GM12878 (cell line): ENCODE results near the gene F7. TPM values are rescaled to one million over a fixed set of nuclear protein-coding genes. Genes with fewer than 3 reads are reported as not detected.

Experiments
- ATAC-seq: fragments of 200-7000 bp; cut with Tn5 transposase; 3 replicates; pipeline ENCODE4 v1.9.1; 2020; ENCODE audit warnings: mild to moderate bottlenecking, moderate library complexity
- BruUV-seq: library from RNA; stranded (reverse); fragments of 400-500 nt; replicated peaks from 2 replicates; lab custom pipeline; 2021; lab: Mats Ljungman, UMichigan
- CTCF ChIA-PET: fragments of 300-600 bp; sonication (Branson Sonifier 250); formaldehyde crosslinking; extraction: SDS; loops from one replicate; lab custom pipeline; 2021; ENCODE audit warnings: inconsistent platforms; lab: Yijun Ruan, JAX
- POLR2A ChIA-PET: fragments of 350-600 bp; formaldehyde crosslinking; extraction: SDS; loops from one replicate; lab custom pipeline; 2021; ENCODE audit warnings: inconsistent platforms; lab: Charles Lee
- RAD21 ChIA-PET: fragments of 300-600 bp; sonication (Branson Sonifier 250); formaldehyde crosslinking; loops from one replicate; lab custom pipeline; 2023; ENCODE audit warnings: antibody characterized with exemption; ENCODE audit not compliant: unreplicated experiment; lab: Charles Lee
- SMC1A ChIA-PET: fragments of 300-600 bp; sonication (Branson Sonifier 250); formaldehyde crosslinking; loops from one replicate; lab custom pipeline; 2023; ENCODE audit not compliant: unreplicated experiment, uncharacterized antibody; lab: Charles Lee
- DNase-seq: peaks from one replicate; pipeline ENCODE4 v3.0.0-alpha.2; 2011; ENCODE audit warnings: low read depth, low spot score
- FAIRE-seq: peaks from 3 replicates; lab custom pipeline; 2011; peaks lifted over from hg19 to GRCh38; lab: Jason Lieb, UNC
- H2AFZ ChIP-seq: 2 replicates; pipeline ENCODE4 v1.6.0; 2011; ENCODE audit warnings: low read depth, low read length, control low read depth; ENCODE audit not compliant: control insufficient read depth
- H3K27ac ChIP-seq: 2 replicates; pipeline ENCODE4 v1.5.1; 2011; ENCODE audit warnings: control low read depth; ENCODE audit not compliant: control insufficient read depth, insufficient read depth
- H3K27me3 ChIP-seq, 2 experiments: replicated peaks in 1 of 2; 2 replicates each; pipeline versions ENCODE4 v1.6.0 to v1.6.1; 2011; ENCODE audit warnings: low read length in 1 of 2; ENCODE audit not compliant: control insufficient read depth in 2 of 2, insufficient read depth in 2 of 2
- H3K36me3 ChIP-seq, 2 experiments: 2 replicates each; pipeline ENCODE4 v1.5.1; 2011; ENCODE audit warnings: low read length in 1 of 2; ENCODE audit not compliant: control insufficient read depth in 2 of 2, insufficient read depth in 2 of 2
- H3K4me1 ChIP-seq: 2 replicates; pipeline ENCODE4 v1.6.1; 2011; ENCODE audit warnings: mild to moderate bottlenecking, low read length, moderate library complexity, mixed read lengths; ENCODE audit not compliant: control insufficient read depth, insufficient read depth
- H3K4me2 ChIP-seq: 2 replicates; pipeline ENCODE4 v1.6.0; 2011; ENCODE audit warnings: control low read depth; ENCODE audit not compliant: control insufficient read depth, insufficient read depth
- H3K4me3 ChIP-seq: fragments of 200-600 bp; sonication (generic); 2 replicates; pipeline ENCODE4 v1.5.1; 2016
- H3K79me2 ChIP-seq: 2 replicates; pipeline ENCODE4 v1.6.0; 2011; ENCODE audit warnings: low read length; ENCODE audit not compliant: control insufficient read depth, insufficient read depth
- H3K9ac ChIP-seq: 2 replicates; pipeline ENCODE4 v1.8.0; 2011; ENCODE audit warnings: low read length, control low read depth, mixed read lengths; ENCODE audit not compliant: control insufficient read depth, insufficient read depth
- H3K9me3 ChIP-seq: replicated peaks from 3 replicates; pipeline ENCODE4 v1.5.1; 2011; ENCODE audit warnings: mild to moderate bottlenecking, low read length; ENCODE audit not compliant: control insufficient read depth, insufficient read depth
- H4K20me1 ChIP-seq: 2 replicates; pipeline ENCODE4 v1.6.0; 2011; ENCODE audit not compliant: control insufficient read depth, insufficient read depth
- CBFB ChIP-seq: IDR thresholded peaks from 2 replicates; pipeline ENCODE4 v1.6.1; 2016; ENCODE audit warnings: antibody characterized with exemption, low read depth
- EP300 ChIP-seq, 2 experiments: fragments of 150-350 bp in 1 of 2; IDR thresholded peaks; 2 replicates each; pipeline ENCODE4 v1.6.1; 2011 to 2012; ENCODE audit warnings: low read depth in 2 of 2, low read length in 2 of 2, borderline replicate concordance in 1 of 2, improper control_type of control experiment in 1 of 2, inconsistent platforms in 1 of 2; ENCODE audit not compliant: control insufficient read depth in 1 of 2
- IKZF2 ChIP-seq, 2 experiments: fragments of 450-650 bp; IDR thresholded peaks; 2 replicates each; pipeline ENCODE4 v1.6.1; 2017; ENCODE audit warnings: mild to moderate bottlenecking in 2 of 2, moderate library complexity in 2 of 2
- MEF2A ChIP-seq: IDR thresholded peaks from 2 replicates; pipeline ENCODE4 v1.6.1; 2011; ENCODE audit warnings: low read depth, mild to moderate bottlenecking, low read length, moderate library complexity; ENCODE audit not compliant: insufficient read depth
- MTA2 ChIP-seq: fragments of 450-650 bp; IDR thresholded peaks from 2 replicates; pipeline ENCODE4 v1.6.1; 2016; ENCODE audit warnings: low read depth, mild to moderate bottlenecking, moderate library complexity
- MTA3 ChIP-seq: IDR thresholded peaks from 2 replicates; pipeline ENCODE4 v1.6.1; 2012; ENCODE audit warnings: low read length, inconsistent platforms, borderline replicate concordance
- NBN ChIP-seq: fragments of 450-650 bp; IDR thresholded peaks from 2 replicates; pipeline ENCODE4 v1.6.1; 2016
- SMAD1 ChIP-seq: fragments of 450-650 bp; IDR thresholded peaks from 2 replicates; pipeline ENCODE4 v1.6.1; 2018; ENCODE audit warnings: mild to moderate bottlenecking, low read depth; ENCODE audit not compliant: partially characterized antibody
- SMARCA5 ChIP-seq: fragments of 450-650 bp; IDR thresholded peaks from 2 replicates; pipeline ENCODE4 v1.6.1; 2017; ENCODE audit warnings: mild to moderate bottlenecking
- TAF1 ChIP-seq: IDR thresholded peaks from 2 replicates; pipeline ENCODE4 v1.6.1; 2011; ENCODE audit warnings: mild to moderate bottlenecking, low read depth, low read length, borderline replicate concordance
- TCF3 ChIP-seq: IDR thresholded peaks from 2 replicates; pipeline ENCODE4 v1.6.1; 2012; ENCODE audit warnings: low read depth, mild to moderate bottlenecking, low read length, borderline replicate concordance; ENCODE audit not compliant: insufficient read depth
- WGBS: methylation state at CpG from one replicate; pipeline ENCODE4 v1.1.6; 2016; ENCODE audit warnings: low lambda C conversion rate; ENCODE audit not compliant: insufficient replicate concordance, insufficient coverage; ENCODE audit errors: missing lambda C conversion rate; 5-methylcytosine and 5-hydroxymethylcytosine counted together
- in situ Hi-C: fragments of 300-500 bp; cut with MboI; formaldehyde crosslinking; loops from 9 replicates; pipeline ENCODE4 v1.14.3; 2018; ENCODE audit warnings: mixed read lengths
- intact Hi-C: fragments of 100-400 bp; cut with micrococcal nuclease; formaldehyde crosslinking; loops from one replicate; pipeline ENCODE4 v1.14.2; 2022; ENCODE audit not compliant: unreplicated experiment
- polyA plus RNA-seq, 11 experiments: library from polyadenylated mRNA; depleted of rRNA in 4 of 11; unstranded in 6 of 11; stranded (reverse) in 5 of 11; fragments of >200 nt; fragmentation: Nextera tagmentation in 4 of 11; fragmentation: Illumina TruSeq in 1 of 11; extraction: Ambion mirVana in 4 of 11; extraction: Trizol in 1 of 11; gene quantifications; 1 replicate in 1 of 11; 2 replicates in 10 of 11; pipeline versions ENCODE4 v1.2.1 to v1.2.3, GENCODE V29; 2011 to 2016; ENCODE audit warnings: inconsistent platforms in 2 of 11, missing spikeins in 2 of 11, low read depth in 1 of 11
- total RNA-seq, 4 experiments: library from RNA; depleted of rRNA in 3 of 4; stranded (reverse); fragments of >200 nt in 3 of 4; fragmentation: Illumina TruSeq in 1 of 4; extraction: Trizol in 1 of 4; gene quantifications; 2 replicates each; pipeline versions ENCODE4 v1.2.1 to v1.2.3, GENCODE V29; 2013 to 2021
- TF ChIP-seq, protein P1 (sequence below): fragments of 450-650 bp; IDR thresholded peaks from 2 replicates; pipeline ENCODE4 v1.6.1; 2017; ENCODE audit warnings: low read depth, mild to moderate bottlenecking, moderate library complexity
- TF ChIP-seq, protein P2 (sequence below): fragments of 450-650 bp; formaldehyde crosslinking; IDR thresholded peaks from 2 replicates; pipeline ENCODE4 v1.5.0; 2022; ENCODE audit warnings: mild to moderate bottlenecking, missing genetic modification characterization

Gene F7
- total and polyA plus RNA-seq, 10 of the 15 experiments (the other 5 are each of a cell fraction or from before 2014, with no cell fraction given), result not detected

DNA sequence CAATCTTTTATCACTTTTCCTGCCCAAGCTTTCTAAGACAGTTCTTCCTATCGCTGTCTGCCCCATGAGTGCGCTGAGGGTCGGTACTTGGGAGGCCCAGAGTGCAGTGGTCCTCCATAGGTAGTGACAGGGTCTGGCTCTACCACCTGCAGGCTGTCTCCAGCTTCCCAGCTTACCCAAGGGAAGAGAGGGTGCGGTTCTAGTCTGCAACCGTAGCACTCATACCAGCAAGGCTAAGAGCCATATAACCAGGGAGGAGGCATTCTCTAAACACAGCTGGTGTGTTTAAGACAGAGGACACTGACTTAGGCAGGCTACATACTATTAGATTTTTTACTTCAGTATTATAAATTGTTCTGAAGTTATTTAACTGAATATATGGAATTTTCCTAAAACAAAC lies 61.1 kb downstream of the F7 start:
- ATAC-seq (no peak), DNase-seq (no peak), FAIRE-seq (no peak)
- H3K79me2 ChIP-seq, result no peaks in the 10 kb centered on the region
- in situ Hi-C loops (no loop called here), intact Hi-C loops (no loop called here)
- H3K9me3 ChIP-seq, result no peaks in the 10 kb centered on the region
- ChIA-PET SMC1A (no interaction called here), RAD21 (no interaction called here), CTCF (no interaction called here), POLR2A (no interaction called here)
- H3K36me3 ChIP-seq, result peaks cover 0 to 6% of the 10 kb centered on the region in 2 experiments; a peak in 3 of 4 replicates
- H3K4me2 ChIP-seq, result no peak overlapping the region
- BruUV-seq, result no TSS peak
- no peak overlapping the region for H3K4me3 ChIP-seq
- 99% methylated on average over 5 of the region's 5 CpGs for WGBS
- H2AFZ ChIP-seq, result no peak overlapping the region
- H3K27me3 ChIP-seq, result no peaks in the 10 kb centered on the region
- no peak for TF ChIP-seq TCF3
- no peak for TF ChIP-seq MEF2A
- TF ChIP-seq CBFB, result no peak
- TF ChIP-seq MTA3, result no peak
- TF ChIP-seq TAF1, result no peak
- TF ChIP-seq NBN, result no peak
- TF ChIP-seq EP300 (IDR thresholded peaks at IDR 0.05; ENCODE audit: borderline replicate concordance in 1 of 2, control insufficient read depth in 1 of 2, low read depth in 2 of 2, low read length in 2 of 2), result no peak
- H3K9ac ChIP-seq, result no peak overlapping the region
- H3K27ac ChIP-seq, result no peak overlapping the region
- no peaks in the 10 kb centered on the region for H4K20me1 ChIP-seq
- H3K4me1 ChIP-seq, result no peaks in the 10 kb centered on the region

DNA sequence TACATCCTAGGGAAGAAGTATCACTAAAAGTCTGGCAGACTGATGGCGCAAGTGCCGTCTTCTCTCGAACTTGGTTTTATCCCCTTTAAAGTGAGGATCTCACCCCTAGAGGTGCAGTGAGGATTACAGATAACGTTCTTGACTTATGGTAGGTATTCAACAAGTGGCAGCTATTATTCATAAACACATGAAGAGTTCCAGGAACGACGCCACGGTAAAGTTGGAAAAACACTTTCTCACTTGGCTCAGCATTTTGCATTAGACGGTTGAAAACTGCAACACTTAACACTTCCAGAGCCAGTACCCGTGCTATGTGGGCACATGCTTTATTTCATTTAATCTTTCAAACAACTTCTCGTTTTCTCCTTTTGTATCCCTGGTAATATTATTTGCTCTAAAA lies 61.6 kb downstream of the F7 start:
- BruUV-seq, result no TSS peak
- H3K36me3 ChIP-seq, result peaks cover 0 to 6% of the 10 kb centered on the region in 2 experiments; a peak in 3 of 4 replicates
- ChIA-PET POLR2A (no interaction called here), SMC1A (no interaction called here), RAD21 (no interaction called here), CTCF (no interaction called here)
- H3K4me2 ChIP-seq, result no peak overlapping the region
- 99% methylated on average over 10 of the region's 10 CpGs for WGBS
- no peak for FAIRE-seq
- H3K9me3 ChIP-seq, result no peaks in the 10 kb centered on the region
- no peak overlapping the region for H3K27ac ChIP-seq
- in situ Hi-C loops (no loop called here), intact Hi-C loops (no loop called here)
- H3K4me3 ChIP-seq, result no peak overlapping the region
- H3K9ac ChIP-seq, result no peak overlapping the region
- ATAC-seq, result no peak
- H3K79me2 ChIP-seq, result no peaks in the 10 kb centered on the region
- H4K20me1 ChIP-seq, result no peaks in the 10 kb centered on the region
- H2AFZ ChIP-seq, result no peak overlapping the region
- H3K27me3 ChIP-seq, result no peaks in the 10 kb centered on the region
- H3K4me1 ChIP-seq, result no peaks in the 10 kb centered on the region
- DNase-seq, result no peak
- TF ChIP-seq SMAD1 (no peak), SMARCA5 (no peak), MTA2 (no peak), IKZF2 (IDR thresholded peaks at IDR 0.05) (no peak)
- TF ChIP-seq, protein P1, sequence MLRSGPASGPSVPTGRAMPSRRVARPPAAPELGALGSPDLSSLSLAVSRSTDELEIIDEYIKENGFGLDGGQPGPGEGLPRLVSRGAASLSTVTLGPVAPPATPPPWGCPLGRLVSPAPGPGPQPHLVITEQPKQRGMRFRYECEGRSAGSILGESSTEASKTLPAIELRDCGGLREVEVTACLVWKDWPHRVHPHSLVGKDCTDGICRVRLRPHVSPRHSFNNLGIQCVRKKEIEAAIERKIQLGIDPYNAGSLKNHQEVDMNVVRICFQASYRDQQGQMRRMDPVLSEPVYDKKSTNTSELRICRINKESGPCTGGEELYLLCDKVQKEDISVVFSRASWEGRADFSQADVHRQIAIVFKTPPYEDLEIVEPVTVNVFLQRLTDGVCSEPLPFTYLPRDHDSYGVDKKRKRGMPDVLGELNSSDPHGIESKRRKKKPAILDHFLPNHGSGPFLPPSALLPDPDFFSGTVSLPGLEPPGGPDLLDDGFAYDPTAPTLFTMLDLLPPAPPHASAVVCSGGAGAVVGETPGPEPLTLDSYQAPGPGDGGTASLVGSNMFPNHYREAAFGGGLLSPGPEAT, result no peak
- TF ChIP-seq, protein P2, sequence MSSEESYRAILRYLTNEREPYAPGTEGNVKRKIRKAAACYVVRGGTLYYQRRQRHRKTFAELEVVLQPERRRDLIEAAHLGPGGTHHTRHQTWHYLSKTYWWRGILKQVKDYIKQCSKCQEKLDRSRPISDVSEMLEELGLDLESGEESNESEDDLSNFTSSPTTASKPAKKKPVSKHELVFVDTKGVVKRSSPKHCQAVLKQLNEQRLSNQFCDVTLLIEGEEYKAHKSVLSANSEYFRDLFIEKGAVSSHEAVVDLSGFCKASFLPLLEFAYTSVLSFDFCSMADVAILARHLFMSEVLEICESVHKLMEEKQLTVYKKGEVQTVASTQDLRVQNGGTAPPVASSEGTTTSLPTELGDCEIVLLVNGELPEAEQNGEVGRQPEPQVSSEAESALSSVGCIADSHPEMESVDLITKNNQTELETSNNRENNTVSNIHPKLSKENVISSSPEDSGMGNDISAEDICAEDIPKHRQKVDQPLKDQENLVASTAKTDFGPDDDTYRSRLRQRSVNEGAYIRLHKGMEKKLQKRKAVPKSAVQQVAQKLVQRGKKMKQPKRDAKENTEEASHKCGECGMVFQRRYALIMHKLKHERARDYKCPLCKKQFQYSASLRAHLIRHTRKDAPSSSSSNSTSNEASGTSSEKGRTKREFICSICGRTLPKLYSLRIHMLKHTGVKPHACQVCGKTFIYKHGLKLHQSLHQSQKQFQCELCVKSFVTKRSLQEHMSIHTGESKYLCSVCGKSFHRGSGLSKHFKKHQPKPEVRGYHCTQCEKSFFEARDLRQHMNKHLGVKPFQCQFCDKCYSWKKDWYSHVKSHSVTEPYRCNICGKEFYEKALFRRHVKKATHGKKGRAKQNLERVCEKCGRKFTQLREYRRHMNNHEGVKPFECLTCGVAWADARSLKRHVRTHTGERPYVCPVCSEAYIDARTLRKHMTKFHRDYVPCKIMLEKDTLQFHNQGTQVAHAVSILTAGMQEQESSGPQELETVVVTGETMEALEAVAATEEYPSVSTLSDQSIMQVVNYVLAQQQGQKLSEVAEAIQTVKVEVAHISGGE (CRISPR knock-in tag), result no peak
